Measurements from ENCODE around the gene PCSK6. TPM values are rescaled to one million over a fixed set of nuclear protein-coding genes. Genes with fewer than 3 reads are reported as not detected.

PCSK6 gene
- total RNA-seq, 1 donor from 2014 or later: 8.4 TPM

DNA sequence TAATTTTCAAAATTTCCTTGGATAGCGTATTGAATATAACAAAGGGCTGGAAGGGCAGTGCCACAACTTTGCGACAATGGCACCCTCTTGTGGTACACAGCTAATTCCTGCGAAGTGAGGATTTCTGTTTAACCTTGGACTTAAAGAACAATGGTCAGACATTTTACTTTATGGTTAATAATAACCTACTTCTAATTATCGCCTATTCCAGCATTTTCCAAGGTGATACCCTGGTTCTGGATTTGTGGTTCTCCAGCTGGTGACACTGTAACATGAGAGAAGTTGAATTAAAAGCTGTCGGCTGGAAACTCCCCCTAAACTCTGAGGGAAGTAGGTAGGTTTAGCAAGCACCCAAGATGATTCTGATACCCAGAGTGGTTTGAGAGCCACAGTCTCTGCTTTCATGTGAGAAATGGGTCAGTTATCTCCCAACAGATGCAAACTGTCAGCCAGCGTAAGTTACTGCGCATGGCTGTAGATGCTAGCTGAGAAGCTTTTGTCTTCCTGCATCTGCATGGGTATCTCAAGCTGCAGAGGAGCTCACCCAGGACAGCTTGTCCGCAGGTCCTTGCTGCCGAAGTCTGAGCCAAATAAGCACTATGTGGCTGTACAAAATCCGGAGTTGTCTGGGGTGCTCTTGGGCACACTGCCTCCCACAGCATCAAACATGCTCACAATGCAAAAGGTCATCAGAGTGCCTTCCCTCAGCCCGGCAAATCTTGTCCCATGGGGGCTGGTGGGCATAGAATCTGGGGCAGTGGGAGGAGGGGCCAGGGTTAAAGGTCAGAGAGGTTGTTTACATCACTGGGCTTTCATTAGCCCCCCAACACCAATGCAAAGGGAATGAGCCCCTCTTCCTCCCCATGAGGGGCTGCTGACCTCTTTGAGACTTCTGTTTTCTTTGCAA is 231.0 kb downstream of the PCSK6 start:
- TF ChIP-seq, protein P1, sequence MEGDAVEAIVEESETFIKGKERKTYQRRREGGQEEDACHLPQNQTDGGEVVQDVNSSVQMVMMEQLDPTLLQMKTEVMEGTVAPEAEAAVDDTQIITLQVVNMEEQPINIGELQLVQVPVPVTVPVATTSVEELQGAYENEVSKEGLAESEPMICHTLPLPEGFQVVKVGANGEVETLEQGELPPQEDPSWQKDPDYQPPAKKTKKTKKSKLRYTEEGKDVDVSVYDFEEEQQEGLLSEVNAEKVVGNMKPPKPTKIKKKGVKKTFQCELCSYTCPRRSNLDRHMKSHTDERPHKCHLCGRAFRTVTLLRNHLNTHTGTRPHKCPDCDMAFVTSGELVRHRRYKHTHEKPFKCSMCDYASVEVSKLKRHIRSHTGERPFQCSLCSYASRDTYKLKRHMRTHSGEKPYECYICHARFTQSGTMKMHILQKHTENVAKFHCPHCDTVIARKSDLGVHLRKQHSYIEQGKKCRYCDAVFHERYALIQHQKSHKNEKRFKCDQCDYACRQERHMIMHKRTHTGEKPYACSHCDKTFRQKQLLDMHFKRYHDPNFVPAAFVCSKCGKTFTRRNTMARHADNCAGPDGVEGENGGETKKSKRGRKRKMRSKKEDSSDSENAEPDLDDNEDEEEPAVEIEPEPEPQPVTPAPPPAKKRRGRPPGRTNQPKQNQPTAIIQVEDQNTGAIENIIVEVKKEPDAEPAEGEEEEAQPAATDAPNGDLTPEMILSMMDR (IDR thresholded peaks at IDR 0.05; ENCODE audit: insufficient read depth, low read length, poor library complexity, severe bottlenecking): peak; percentile 79
- no peak overlapping the region for H3K4me3 ChIP-seq (ENCODE audit: low read depth, low read length)

DNA sequence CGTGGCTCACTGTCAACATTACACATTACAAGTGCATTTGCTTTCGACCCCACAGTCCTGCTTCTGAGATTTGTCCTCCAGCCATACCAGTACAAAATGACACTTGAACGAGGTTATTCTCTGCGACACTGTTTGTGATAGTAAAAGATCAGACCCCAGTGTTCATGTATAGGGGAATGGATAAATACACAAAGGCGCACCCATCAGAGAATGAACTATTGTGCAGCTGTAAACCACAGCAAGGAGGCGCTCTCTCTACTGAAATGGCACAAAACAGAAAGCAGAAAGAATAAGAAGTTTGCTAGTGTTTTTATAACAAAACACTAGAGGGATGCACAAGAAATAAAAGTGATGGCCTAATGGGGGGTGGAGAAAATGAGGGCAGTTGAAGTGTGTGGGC is 232.8 kb downstream of the PCSK6 start:
- Histone ChIP-seq H3K27me3 (ENCODE audit: control insufficient read depth, insufficient read depth, low read length) (peaks cover 3% of the 10 kb centered on the region), H3K4me3 (ENCODE audit: low read depth, low read length) (no peak overlapping the region), H3K36me3 (ENCODE audit: control insufficient read depth, insufficient read depth, low read length) (no peaks in the 10 kb centered on the region)
- DNase-seq (ENCODE audit: low read depth): no peak
- TF ChIP-seq, protein P1 (IDR thresholded peaks at IDR 0.05; ENCODE audit: insufficient read depth, low read length, poor library complexity, severe bottlenecking): peak; percentile 27

More for the DNA sequence above, 231.0 kb downstream of the PCSK6 start:
- Histone ChIP-seq H3K36me3 (ENCODE audit: control insufficient read depth, insufficient read depth, low read length) (no peaks in the 10 kb centered on the region), H3K27me3 (ENCODE audit: control insufficient read depth, insufficient read depth, low read length) (peaks cover 3% of the 10 kb centered on the region)
- no peak for DNase-seq (ENCODE audit: low read depth)

DNA sequence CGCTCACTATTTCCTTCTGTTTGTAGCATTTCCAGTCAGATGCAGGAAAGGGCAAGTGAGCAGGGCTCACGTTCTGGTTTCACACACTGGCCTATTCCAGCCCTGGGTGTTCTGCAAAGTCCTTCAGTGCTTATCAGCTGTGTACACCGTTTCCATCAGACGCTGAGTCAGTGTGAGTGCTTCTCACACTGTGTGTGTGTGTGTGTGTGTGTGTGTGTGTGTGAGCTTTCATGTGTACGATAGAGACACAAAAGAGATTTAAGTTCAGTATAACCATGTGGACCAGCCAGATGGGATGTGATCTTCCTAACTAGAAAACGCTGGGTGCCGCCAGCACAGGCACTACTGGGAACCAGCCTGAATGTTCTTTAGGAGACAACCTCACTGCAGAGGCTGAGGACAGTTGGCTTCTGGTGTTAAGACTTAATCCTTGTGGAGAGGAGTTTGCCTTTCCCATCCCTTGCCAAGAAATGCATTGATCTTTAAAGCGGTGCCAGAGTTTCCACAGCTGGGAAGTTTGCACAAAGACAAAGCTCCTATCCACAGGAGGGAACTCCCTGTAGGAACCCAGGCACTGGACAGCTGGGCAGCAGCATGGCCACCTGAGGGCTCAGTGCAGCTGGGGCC is 233.8 kb downstream of the PCSK6 start:
- DNase-seq (ENCODE audit: low read depth): no peak
- TF ChIP-seq, protein P1 (IDR thresholded peaks at IDR 0.05; ENCODE audit: insufficient read depth, low read length, poor library complexity, severe bottlenecking): no peak
- H3K27me3 ChIP-seq (ENCODE audit: control insufficient read depth, insufficient read depth, low read length): peaks cover 3% of the 10 kb centered on the region
- H3K4me3 ChIP-seq (ENCODE audit: low read depth, low read length): no peak overlapping the region
- no peaks in the 10 kb centered on the region for H3K36me3 ChIP-seq (ENCODE audit: control insufficient read depth, insufficient read depth, low read length)

DNA sequence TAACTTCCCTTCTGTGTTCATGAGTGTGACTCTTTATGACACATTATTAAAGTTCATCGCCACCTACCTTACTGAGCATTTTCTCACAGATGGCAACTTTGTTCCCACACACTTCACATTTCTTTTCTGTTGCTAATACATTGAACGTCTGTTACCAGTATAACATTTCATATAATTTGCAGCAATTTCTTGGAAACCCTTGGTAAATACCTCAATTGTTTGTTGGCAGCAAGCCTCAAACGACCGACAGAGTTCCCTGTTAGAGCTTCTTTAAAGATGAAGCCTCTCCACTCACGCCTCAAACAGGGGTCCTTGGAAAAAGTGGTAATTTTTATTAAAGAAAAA is 234.5 kb downstream of the PCSK6 start:
- TF ChIP-seq, protein P1 (IDR thresholded peaks at IDR 0.05; ENCODE audit: insufficient read depth, low read length, poor library complexity, severe bottlenecking): no peak
- no peak for DNase-seq (ENCODE audit: low read depth)

DNA sequence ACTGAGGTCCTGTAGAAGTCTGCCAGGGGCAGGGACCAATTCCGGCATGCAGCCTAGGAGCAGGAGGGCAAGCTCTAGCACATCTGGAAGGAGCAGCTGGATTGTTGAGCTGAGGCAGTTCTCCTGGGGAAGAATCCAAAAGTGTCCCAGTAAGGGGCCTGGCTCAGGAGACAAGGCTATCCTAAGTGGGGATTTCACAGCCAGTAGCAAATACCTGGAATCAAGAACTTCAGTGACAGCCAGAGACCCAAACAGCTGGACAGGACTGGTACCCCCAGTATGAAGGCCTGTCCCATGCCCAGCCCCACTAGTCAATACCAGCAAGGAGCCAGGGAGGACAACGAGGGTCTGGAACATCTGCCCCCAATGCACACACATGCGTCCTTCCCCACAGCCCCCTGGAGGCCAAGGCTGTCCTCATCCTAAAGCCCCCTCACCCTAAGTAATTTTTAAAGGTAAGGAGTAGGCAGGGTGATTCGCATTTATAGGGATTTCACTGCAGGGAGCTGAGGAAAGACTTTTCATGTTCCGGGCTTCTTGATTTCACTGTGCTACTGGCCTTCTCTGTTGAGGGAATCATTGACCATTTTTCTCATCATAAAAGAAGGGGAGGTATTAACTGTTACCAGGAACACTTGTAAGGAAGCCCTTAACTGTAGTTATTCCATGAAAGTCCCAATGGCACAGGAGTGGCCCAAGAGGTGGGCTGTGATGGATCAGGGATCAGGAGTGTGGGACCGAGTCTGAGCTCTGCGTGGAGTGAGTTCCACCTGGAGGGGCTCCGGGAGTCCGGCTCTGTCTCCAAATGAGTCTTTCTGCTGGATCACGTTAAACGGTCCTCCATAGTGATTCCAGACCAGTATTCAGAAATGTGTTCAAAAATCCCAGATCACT is 235.1 kb downstream of the PCSK6 start:
- no peak overlapping the region for H3K4me3 ChIP-seq (ENCODE audit: low read depth, low read length)
- no peaks in the 10 kb centered on the region for H3K36me3 ChIP-seq (ENCODE audit: control insufficient read depth, insufficient read depth, low read length)
- TF ChIP-seq, protein P1 (IDR thresholded peaks at IDR 0.05; ENCODE audit: insufficient read depth, low read length, poor library complexity, severe bottlenecking): no peak
- H3K27me3 ChIP-seq (ENCODE audit: control insufficient read depth, insufficient read depth, low read length): peaks cover 3% of the 10 kb centered on the region
- no peak for DNase-seq (ENCODE audit: low read depth)

More for the DNA sequence above, 234.5 kb downstream of the PCSK6 start:
- Histone ChIP-seq H3K36me3 (ENCODE audit: control insufficient read depth, insufficient read depth, low read length) (no peaks in the 10 kb centered on the region), H3K4me3 (ENCODE audit: low read depth, low read length) (no peak overlapping the region), H3K27me3 (ENCODE audit: control insufficient read depth, insufficient read depth, low read length) (peaks cover 3% of the 10 kb centered on the region)

Other genes starting within 250 kb of the PCSK6 start
- gene CHSY1, start 237.7 kb downstream of the PCSK6 start, total RNA-seq: 21.1 and 22.9 TPM in 2 replicates
- gene SELENOS, start 212.2 kb downstream of the PCSK6 start, total RNA-seq: 109 and 142 TPM in 2 replicates
- 21.7 and 39.8 TPM in 2 replicates for gene SNRPA1, start 194.5 kb downstream of the PCSK6 start, total RNA-seq
- 30.0 and 31.4 TPM in 2 replicates for gene TM2D3, start 162.7 kb upstream of the PCSK6 start, total RNA-seq
- gene TARS3, start 234.8 kb upstream of the PCSK6 start, total RNA-seq: 10.4 and 10.5 TPM in 2 replicates

Measured in kidney epithelial cell (primary cell).